Caco-2 (cell line): ENCODE data around the gene DDX51. TPM values are rescaled to one million over a fixed set of nuclear protein-coding genes. Genes with fewer than 3 reads are reported as not detected.

Source experiments
- BruUV-seq: library from RNA; stranded (reverse); fragments of 400-500 nt; replicated peaks from 2 replicates; lab custom pipeline; 2021; lab: Mats Ljungman, UMichigan
- CTCF ChIA-PET: fragments of 300-600 bp; sonication (Branson Sonifier 250); formaldehyde crosslinking; loops from one replicate; lab custom pipeline; 2022; ENCODE audit warnings: antibody characterized with exemption; lab: Charles Lee
- POLR2A ChIA-PET: fragments of 300-600 bp; sonication (Branson Sonifier 250); formaldehyde crosslinking; loops from one replicate; lab custom pipeline; 2022; ENCODE audit warnings: antibody characterized with exemption; lab: Charles Lee
- DNase-seq, 2 experiments: peaks; one replicate each; pipeline versions ENCODE4 v3.0.0 to v3.0.0-alpha.2; 2020 to 2022
- H3K27me3 ChIP-seq: replicated peaks from 2 replicates; pipeline ENCODE4 v1.6.0; 2011; ENCODE audit warnings: low read length; ENCODE audit not compliant: control insufficient read depth, insufficient read depth
- H3K36me3 ChIP-seq: 2 replicates; pipeline ENCODE4 v1.5.1; 2011; ENCODE audit warnings: low read length; ENCODE audit not compliant: control insufficient read depth, insufficient read depth
- H3K4me1 ChIP-seq: fragments of 250-450 bp; sonication (Bioruptor Pico); 2 replicates; pipeline ENCODE4 v1.5.1; 2020; ENCODE audit warnings: mild to moderate bottlenecking
- H3K4me3 ChIP-seq: 2 replicates; pipeline ENCODE4 v1.5.1; 2011; ENCODE audit warnings: low read depth, mild to moderate bottlenecking, control low read depth, low read length
- H3K9me3 ChIP-seq: fragments of 250-450 bp; sonication (Bioruptor Pico); 2 replicates; pipeline ENCODE4 v1.5.1; 2020; ENCODE audit warnings: mild to moderate bottlenecking, moderate library complexity
- H3K27ac Mint-ChIP-seq: one replicate; pipeline ENCODE4 v1.8.0; 2022; ENCODE audit warnings: mixed read lengths; ENCODE audit not compliant: unreplicated experiment
- H3K27me3 Mint-ChIP-seq: one replicate; pipeline ENCODE4 v1.8.0; 2022; ENCODE audit warnings: mixed read lengths; ENCODE audit not compliant: insufficient read depth, unreplicated experiment
- H3K36me3 Mint-ChIP-seq: one replicate; pipeline ENCODE4 v1.8.0; 2022; ENCODE audit warnings: mild to moderate bottlenecking, mixed read lengths; ENCODE audit not compliant: insufficient read depth, unreplicated experiment
- H3K4me1 Mint-ChIP-seq: one replicate; pipeline ENCODE4 v1.8.0; 2022; ENCODE audit warnings: low read depth, mixed read lengths; ENCODE audit not compliant: unreplicated experiment
- H3K4me3 Mint-ChIP-seq: one replicate; pipeline ENCODE4 v1.8.0; 2022; ENCODE audit warnings: mild to moderate bottlenecking, moderate library complexity, mixed read lengths; ENCODE audit not compliant: unreplicated experiment
- H3K9me3 Mint-ChIP-seq: one replicate; pipeline ENCODE4 v1.8.0; 2022; ENCODE audit warnings: mixed read lengths; ENCODE audit not compliant: unreplicated experiment
- CTCF ChIP-seq, 2 experiments: fragments of 200-600 bp in 1 of 2; IDR thresholded peaks; 1 replicate in 1 of 2; 2 replicates in 1 of 2; pipeline versions ENCODE4 v1.5.1 to v1.8.0; 2011 to 2022; ENCODE audit warnings: antibody characterized with exemption in 1 of 2, control low read depth in 1 of 2, inconsistent platforms in 1 of 2, low read depth in 1 of 2, low read length in 1 of 2, mild to moderate bottlenecking in 1 of 2, moderate library complexity in 1 of 2; ENCODE audit not compliant: insufficient read depth in 1 of 2, severe bottlenecking in 1 of 2, unreplicated experiment in 1 of 2
- intact Hi-C: fragments of 100-400 bp; cut with micrococcal nuclease; formaldehyde crosslinking; loops from one replicate; pipeline ENCODE4 v1.10.0; 2022; ENCODE audit not compliant: unreplicated experiment
- total RNA-seq: library from RNA; stranded (reverse); gene quantifications from 2 replicates; pipeline ENCODE4 v1.2.3, GENCODE V29; 2022

Gene DDX51
- total RNA-seq, 1 experiment from 2014 or later, result 40.4 TPM

DNA sequence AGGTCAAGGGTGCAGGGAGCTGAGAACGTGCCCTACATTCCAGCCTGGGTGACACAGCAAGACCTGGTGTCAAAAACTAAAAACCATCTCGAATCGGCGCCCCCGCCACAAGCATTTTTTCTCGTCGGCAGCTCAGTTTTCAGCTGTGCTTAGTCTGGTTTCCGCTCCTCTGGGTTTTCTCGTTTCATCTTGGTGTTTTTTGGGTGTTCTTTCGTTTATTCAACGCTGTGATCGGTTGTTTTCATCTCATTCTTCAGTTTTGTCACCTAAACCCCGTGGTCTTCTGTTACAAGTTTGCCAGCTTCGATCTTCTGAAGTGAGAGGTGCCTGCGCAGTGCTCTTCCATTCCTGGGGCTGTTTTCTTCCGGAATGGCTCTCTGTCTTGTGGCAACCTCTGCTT, 41.6 kb upstream of the DDX51 start:
- Histone ChIP-seq H3K27me3 (no peaks in the 10 kb centered on the region), H3K4me3 (no peak overlapping the region), H3K4me1 (peaks cover 5% of the 10 kb centered on the region; the same call in 1 of the 2 replicates), H3K9me3 (no peaks in the 10 kb centered on the region), H3K36me3 (no peaks in the 10 kb centered on the region)
- BruUV-seq, result no TSS peak
- intact Hi-C loops, result no loop called here
- DNase-seq, result no peak
- no peak for TF ChIP-seq CTCF (IDR thresholded peaks at IDR 0.05; ENCODE audit: insufficient read depth in 1 of 2, low read depth in 1 of 2, low read length in 1 of 2, severe bottlenecking in 1 of 2, unreplicated experiment in 1 of 2)
- ChIA-PET POLR2A (no interaction called here), CTCF (interaction anchor here (0.6 kb wide), 1 partner anchor 437 kb away, joined by 4 read pairs; no protein-coding TSS in a partner anchor)
- Mint-ChIP-seq H3K27ac (no peak overlapping the region), H3K4me1 (peaks cover 7% of the 10 kb centered on the region), H3K9me3 (no peaks in the 10 kb centered on the region), H3K27me3 (peaks cover 20% of the 10 kb centered on the region), H3K4me3 (no peak overlapping the region), H3K36me3 (peaks cover 6% of the 10 kb centered on the region)

GRCh38 chr12:132182711-132183365, 38.7 kb upstream of the DDX51 start:
- Histone ChIP-seq H3K36me3 (no peaks in the 10 kb centered on the region), H3K9me3 (no peaks in the 10 kb centered on the region), H3K27me3 (no peaks in the 10 kb centered on the region), H3K4me3 (no peak overlapping the region), H3K4me1 (no peaks in the 10 kb centered on the region; the same call in 1 of the 2 replicates)
- Mint-ChIP-seq H3K4me1 (peaks cover 6% of the 10 kb centered on the region), H3K36me3 (no peaks in the 10 kb centered on the region), H3K4me3 (no peak overlapping the region), H3K27me3 (peaks cover 25% of the 10 kb centered on the region), H3K27ac (no peak overlapping the region), H3K9me3 (no peaks in the 10 kb centered on the region)
- POLR2A ChIA-PET, result no interaction called here
- intact Hi-C loops, result no loop called here
- no peak for DNase-seq
- BruUV-seq, result no TSS peak
- TF ChIP-seq CTCF (IDR thresholded peaks at IDR 0.05; ENCODE audit: insufficient read depth in 1 of 2, low read depth in 1 of 2, low read length in 1 of 2, severe bottlenecking in 1 of 2, unreplicated experiment in 1 of 2), result no peak
- CTCF ChIA-PET, result no interaction called here

DNA sequence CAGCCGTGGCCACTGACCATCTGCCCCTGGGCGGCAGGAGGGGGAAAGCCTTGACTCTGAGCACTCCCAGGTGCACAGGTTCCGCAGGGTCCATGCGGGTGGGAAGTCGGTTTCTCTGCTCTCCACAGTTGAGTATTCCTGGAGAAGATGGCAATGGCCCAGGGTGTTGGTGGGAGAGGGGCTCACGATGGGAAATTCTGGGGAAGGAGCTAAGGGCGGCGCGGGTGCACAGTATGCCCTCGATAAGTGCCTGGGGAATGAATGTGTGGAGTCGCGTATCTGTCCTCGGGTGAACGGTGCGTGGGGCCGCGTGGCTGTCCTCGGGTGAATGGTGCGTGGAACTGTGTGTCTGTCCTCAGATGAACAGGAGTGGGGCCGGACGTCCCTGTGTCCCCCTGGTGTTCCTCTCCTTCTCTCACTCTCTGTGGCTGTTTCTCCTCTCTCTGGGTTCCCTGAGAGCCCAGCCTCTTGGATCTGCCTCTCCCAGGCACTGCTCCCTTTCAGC, 38.1 kb upstream of the DDX51 start:
- Histone ChIP-seq H3K9me3 (no peaks in the 10 kb centered on the region), H3K27me3 (no peaks in the 10 kb centered on the region), H3K36me3 (no peaks in the 10 kb centered on the region), H3K4me3 (no peak overlapping the region), H3K4me1 (no peaks in the 10 kb centered on the region; the same call in 1 of the 2 replicates)
- no peak overlapping the region for H3K4me3 Mint-ChIP-seq
- POLR2A ChIA-PET, result no interaction called here
- no peaks in the 10 kb centered on the region for H3K9me3 Mint-ChIP-seq
- intact Hi-C loops, result no loop called here
- DNase-seq, result no peak
- CTCF ChIA-PET, result no interaction called here
- peaks cover 6% of the 10 kb centered on the region for H3K4me1 Mint-ChIP-seq
- TF ChIP-seq CTCF (IDR thresholded peaks at IDR 0.05; ENCODE audit: insufficient read depth in 1 of 2, low read depth in 1 of 2, low read length in 1 of 2, severe bottlenecking in 1 of 2, unreplicated experiment in 1 of 2), result no peak
- H3K27ac Mint-ChIP-seq, result no peak overlapping the region
- H3K27me3 Mint-ChIP-seq, result peaks cover 25% of the 10 kb centered on the region
- no TSS peak for BruUV-seq
- no peaks in the 10 kb centered on the region for H3K36me3 Mint-ChIP-seq
